ENCODE results near the gene MZT2B. TPM values are rescaled to one million over a fixed set of nuclear protein-coding genes. Genes with fewer than 3 reads are reported as not detected.
"Not testable (repeated sequence)": the region's sequence is repeated elsewhere in the genome, so short reads cannot be mapped to it uniquely, and the experiment has no call there.

The MZT2B gene
- total and polyA plus RNA-seq, 2 experiments from 2014 or later: 126 to 346 TPM

GRCh38 chr2:130198343-130198742 lies 16.3 kb downstream of the MZT2B start, which contains the start of gene TUBA3E:
TSS of gene TUBA3E (minus strand) at chr2:130198439. CDS start at chr2:130198360, 79 bp downstream.
- in situ Hi-C loops (cut with MboI): no loop called here
- 92 to 96% methylated on average over 25 to 26 of the region's 26 CpGs for WGBS, 2 experiments (ENCODE audit: low coverage in 1 of 2, low lambda C conversion rate in 2 of 2, missing lambda C conversion rate in 2 of 2)
- H3K4me2 ChIP-seq (ENCODE audit: unreplicated experiment): no peak within 1 kb of the TSS
- H3K9me2 ChIP-seq (ENCODE audit: insufficient read depth): no peaks in the 10 kb centered on the region
- H3F3A ChIP-seq (ENCODE audit: insufficient read depth): no peaks in the 10 kb centered on the region
- no peak for DNase-seq
- H3K27me3 ChIP-seq (replicated peaks; ENCODE audit: insufficient read depth): no peaks in the 10 kb centered on the region
- H3K4me3 ChIP-seq: no peak within 1 kb of the TSS
- H2AFZ ChIP-seq: no peak within 1 kb of the TSS
- no peaks in the 10 kb centered on the region for H3K36me3 ChIP-seq (ENCODE audit: low read depth)
- H3K27ac ChIP-seq: no peak within 1 kb of the TSS
- H3K4me1 ChIP-seq (ENCODE audit: insufficient read depth): no peaks in the 10 kb centered on the region
- H3K79me2 ChIP-seq (ENCODE audit: insufficient read depth): no peaks in the 10 kb centered on the region
- no peaks in the 10 kb centered on the region for H3K9me3 ChIP-seq (ENCODE audit: low read depth)
- no peaks in the 10 kb centered on the region for H4K20me1 ChIP-seq (ENCODE audit: insufficient read depth)
- TF ChIP-seq EZH2phosphoT487 (IDR thresholded peaks at IDR 0.05; ENCODE audit: insufficient read depth, low read depth): no peak
- TF ChIP-seq EZH2 (IDR thresholded peaks at IDR 0.05; ENCODE audit: insufficient read depth, poor library complexity, severe bottlenecking): no peak
- no peak within 1 kb of the TSS for H3K9ac ChIP-seq

- H3F3A ChIP-seq (ENCODE audit: insufficient read depth); H3K9ac ChIP-seq; H3K36me3 ChIP-seq (ENCODE audit: low read depth); H2AFZ ChIP-seq; H3K27me3 ChIP-seq (replicated peaks; ENCODE audit: insufficient read depth); H3K4me2 ChIP-seq (ENCODE audit: unreplicated experiment); H3K9me3 ChIP-seq (ENCODE audit: low read depth); H3K79me2 ChIP-seq (ENCODE audit: insufficient read depth); H3K4me1 ChIP-seq (ENCODE audit: insufficient read depth); DNase-seq; H3K4me3 ChIP-seq; H3K27ac ChIP-seq; H4K20me1 ChIP-seq (ENCODE audit: insufficient read depth); H3K9me2 ChIP-seq (ENCODE audit: insufficient read depth): not testable (repeated sequence)
- in situ Hi-C loops (cut with MboI): loop anchor here (25.0 kb wide), 1 partner anchor 1260 kb away; no protein-coding TSS in a partner anchor
- 32 to 47% methylated on average over 4 of the region's 7 CpGs for WGBS, 2 experiments (ENCODE audit: low coverage in 1 of 2, low lambda C conversion rate in 2 of 2, missing lambda C conversion rate in 2 of 2)
Measured at GRCh38 chr2:130202518-130202917, 20.5 kb downstream of the MZT2B start.

GRCh38 chr2:130203150-130203549 lies 21.1 kb downstream of the MZT2B start:
- H3K9me2 ChIP-seq (ENCODE audit: insufficient read depth); H3K9ac ChIP-seq; H4K20me1 ChIP-seq (ENCODE audit: insufficient read depth); H3K27me3 ChIP-seq (replicated peaks; ENCODE audit: insufficient read depth); H2AFZ ChIP-seq; H3K9me3 ChIP-seq (ENCODE audit: low read depth); DNase-seq; H3K27ac ChIP-seq; H3K4me1 ChIP-seq (ENCODE audit: insufficient read depth); H3K4me3 ChIP-seq; H3K36me3 ChIP-seq (ENCODE audit: low read depth); H3K4me2 ChIP-seq (ENCODE audit: unreplicated experiment); H3F3A ChIP-seq (ENCODE audit: insufficient read depth); H3K79me2 ChIP-seq (ENCODE audit: insufficient read depth): not testable (repeated sequence)
- 67 to 90% methylated on average over 1 to 2 of the region's 3 CpGs for WGBS, 2 experiments (ENCODE audit: low coverage in 1 of 2, low lambda C conversion rate in 2 of 2, missing lambda C conversion rate in 2 of 2)
- in situ Hi-C loops (cut with MboI): loop anchor here (25.0 kb wide), 1 partner anchor 1259 kb away; no protein-coding TSS in a partner anchor

GRCh38 chr2:130207051-130207450 lies 25.0 kb downstream of the MZT2B start:
- not testable (repeated sequence) for H3K79me2 ChIP-seq (ENCODE audit: insufficient read depth); H3K27ac ChIP-seq; H3K27me3 ChIP-seq (replicated peaks; ENCODE audit: insufficient read depth); H3K4me1 ChIP-seq (ENCODE audit: insufficient read depth); H3K9me2 ChIP-seq (ENCODE audit: insufficient read depth); H3K9ac ChIP-seq; H3K9me3 ChIP-seq (ENCODE audit: low read depth); H3K36me3 ChIP-seq (ENCODE audit: low read depth); H3F3A ChIP-seq (ENCODE audit: insufficient read depth); H4K20me1 ChIP-seq (ENCODE audit: insufficient read depth); DNase-seq; H3K4me3 ChIP-seq; H2AFZ ChIP-seq; H3K4me2 ChIP-seq (ENCODE audit: unreplicated experiment)
- in situ Hi-C loops (cut with MboI): loop anchor here (25.0 kb wide), 1 partner anchor 1255 kb away; no protein-coding TSS in a partner anchor
- 74 to 82% methylated on average over 12 to 13 of the region's 13 CpGs for WGBS, 2 experiments (ENCODE audit: low coverage in 1 of 2, low lambda C conversion rate in 2 of 2, missing lambda C conversion rate in 2 of 2)

DNA sequence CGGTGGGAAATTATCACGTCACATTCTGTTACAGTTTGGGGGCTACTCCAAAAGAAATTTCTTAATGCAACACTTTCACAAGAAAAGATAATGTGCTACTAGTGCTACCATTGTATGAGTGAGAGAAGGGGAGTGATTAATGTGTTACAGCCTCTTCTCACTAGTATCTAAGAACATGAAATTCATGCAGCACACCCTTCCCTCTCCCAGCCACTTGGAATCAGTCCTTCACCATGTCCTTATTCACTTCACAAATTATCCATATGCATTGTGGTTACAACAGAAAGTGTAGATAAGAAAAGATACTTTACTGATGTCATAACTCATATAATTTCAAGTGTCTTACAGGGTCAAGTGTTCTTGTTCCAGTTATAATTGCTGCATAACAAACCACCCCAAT lies 37.1 kb downstream of the MZT2B start:
- H3K27ac ChIP-seq; H3K36me3 ChIP-seq (ENCODE audit: low read depth); H3K27me3 ChIP-seq (replicated peaks; ENCODE audit: insufficient read depth); H3K4me1 ChIP-seq (ENCODE audit: insufficient read depth); H3K79me2 ChIP-seq (ENCODE audit: insufficient read depth); H3K9me3 ChIP-seq (ENCODE audit: low read depth); H3K4me3 ChIP-seq; H3F3A ChIP-seq (ENCODE audit: insufficient read depth); H3K9me2 ChIP-seq (ENCODE audit: insufficient read depth); H2AFZ ChIP-seq; DNase-seq; H3K4me2 ChIP-seq (ENCODE audit: unreplicated experiment); H3K9ac ChIP-seq; H4K20me1 ChIP-seq (ENCODE audit: insufficient read depth): not testable (repeated sequence)
- 54 to 59% methylated on average over 2 of the region's 2 CpGs for WGBS, 2 experiments (ENCODE audit: low coverage in 1 of 2, low lambda C conversion rate in 2 of 2, missing lambda C conversion rate in 2 of 2)
- in situ Hi-C loops (cut with MboI): loop anchor here (25.0 kb wide), 1 partner anchor 1243 kb away; no protein-coding TSS in a partner anchor

DNA sequence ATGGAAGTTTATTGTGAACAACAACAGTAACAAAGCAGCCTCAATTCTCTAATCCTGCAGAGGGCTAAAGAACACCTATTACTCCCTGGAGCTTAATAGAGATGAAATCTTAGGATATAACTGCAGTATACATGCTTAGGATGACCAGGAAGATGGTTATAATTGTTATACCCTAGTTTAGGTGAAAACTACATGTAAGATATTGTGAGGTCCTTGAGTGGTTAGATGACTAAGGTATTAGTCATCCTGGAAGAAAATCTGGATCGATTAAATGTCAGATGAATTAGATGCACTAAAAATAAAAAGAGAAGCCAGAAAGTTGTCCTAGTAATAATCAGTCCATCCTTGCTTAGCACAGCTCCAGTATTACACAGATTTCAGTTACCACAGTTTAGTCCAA lies 38.4 kb downstream of the MZT2B start:
- H4K20me1 ChIP-seq (ENCODE audit: insufficient read depth): not testable (repeated sequence)
- in situ Hi-C loops (cut with MboI): loop anchor here (25.0 kb wide), 1 partner anchor 1242 kb away; no protein-coding TSS in a partner anchor

DNA sequence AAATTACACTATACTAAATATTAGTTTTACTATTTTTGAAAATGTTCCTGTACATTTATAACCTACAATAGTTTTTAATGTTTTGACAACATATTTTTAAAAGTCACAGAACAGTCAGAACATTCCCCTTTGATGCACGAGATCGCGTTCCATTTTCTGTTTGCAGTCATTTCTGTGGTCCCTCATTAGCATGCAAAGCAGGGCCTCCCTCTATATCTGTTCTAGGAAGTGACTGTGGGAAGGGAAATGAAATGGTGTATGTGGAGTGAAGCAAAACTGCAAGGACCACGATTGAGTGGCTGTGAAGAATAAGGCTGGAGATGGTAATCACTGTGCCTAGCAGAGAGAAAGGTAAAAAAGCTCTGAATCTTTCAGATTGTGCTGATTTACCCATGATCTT lies 40.5 kb downstream of the MZT2B start:
- not testable (repeated sequence) for H4K20me1 ChIP-seq (ENCODE audit: insufficient read depth); H3K4me2 ChIP-seq (ENCODE audit: unreplicated experiment); H3K36me3 ChIP-seq (ENCODE audit: low read depth); H3K27me3 ChIP-seq (replicated peaks; ENCODE audit: insufficient read depth); H3K79me2 ChIP-seq (ENCODE audit: insufficient read depth); H2AFZ ChIP-seq; DNase-seq; H3K27ac ChIP-seq; H3F3A ChIP-seq (ENCODE audit: insufficient read depth); H3K4me1 ChIP-seq (ENCODE audit: insufficient read depth); H3K9me3 ChIP-seq (ENCODE audit: low read depth); H3K9me2 ChIP-seq (ENCODE audit: insufficient read depth); H3K4me3 ChIP-seq; H3K9ac ChIP-seq
- in situ Hi-C loops (cut with MboI): loop anchor here (25.0 kb wide), 1 partner anchor 1240 kb away; no protein-coding TSS in a partner anchor
- WGBS, 2 experiments (ENCODE audit: low coverage in 1 of 2, low lambda C conversion rate in 2 of 2, missing lambda C conversion rate in 2 of 2): 24 to 37% methylated on average over 4 of the region's 4 CpGs

More for the DNA sequence above, 38.4 kb downstream of the MZT2B start:
- H3K36me3 ChIP-seq (ENCODE audit: low read depth); H2AFZ ChIP-seq; H3K27ac ChIP-seq; H3K9ac ChIP-seq; H3K4me2 ChIP-seq (ENCODE audit: unreplicated experiment); H3F3A ChIP-seq (ENCODE audit: insufficient read depth); DNase-seq; H3K79me2 ChIP-seq (ENCODE audit: insufficient read depth); H3K9me3 ChIP-seq (ENCODE audit: low read depth); H3K4me3 ChIP-seq; H3K27me3 ChIP-seq (replicated peaks; ENCODE audit: insufficient read depth); H3K4me1 ChIP-seq (ENCODE audit: insufficient read depth); H3K9me2 ChIP-seq (ENCODE audit: insufficient read depth): not testable (repeated sequence)
- WGBS, 2 experiments (ENCODE audit: low coverage in 1 of 2, low lambda C conversion rate in 2 of 2, missing lambda C conversion rate in 2 of 2): 0 to 6% methylated on average over 1 of the region's 1 CpG

Data from GM23248 (cell line).